ENCODE data around the gene CES2. TPM values are rescaled to one million over a fixed set of nuclear protein-coding genes. Genes with fewer than 3 reads are reported as not detected.

Gene CES2
- total and polyA plus RNA-seq, 2 of the 8 experiments (the other 6 are each of a cell fraction or from before 2014, with no cell fraction given), result 8.6 to 14.7 TPM

GRCh38 chr16:66976746-66977145, 41.4 kb downstream of the CES2 start (continued):
- no peak for TF ChIP-seq NANOG (IDR thresholded peaks at IDR 0.05; ENCODE audit: insufficient read depth, low read depth, low read length, poor library complexity, severe bottlenecking)
- TF ChIP-seq SIX5 (IDR thresholded peaks at IDR 0.05; ENCODE audit: low read depth, low read length), result no peak
- no peak for TF ChIP-seq EP300 (IDR thresholded peaks at IDR 0.05; ENCODE audit: borderline replicate concordance in 1 of 2, low read depth in 2 of 2, low read length in 2 of 2)
- no peak for TF ChIP-seq USF2 (IDR thresholded peaks at IDR 0.05; ENCODE audit: low read length)

Measured in H1 (cell line).